B cell (primary cell): ENCODE data around the gene MBTPS2. TPM values are rescaled to one million over a fixed set of nuclear protein-coding genes. Genes with fewer than 3 reads are reported as not detected.
A peak's percentile ranks its signal among the peaks of the same experiment; 100 is the strongest.

Source experiments
- ATAC-seq: fragments of 200-7000 bp; cut with Tn5 transposase; one replicate; pipeline ENCODE4 v1.10.0; 2021; ENCODE audit warnings: low read depth, mild to moderate bottlenecking, moderate number of reproducible peaks, moderate library complexity
- CTCF ChIA-PET: fragments of 350-600 bp; sonication (Branson Sonifier 250); formaldehyde crosslinking; loops from one replicate; lab custom pipeline; 2021; ENCODE audit warnings: antibody characterized with exemption, inconsistent platforms; lab: Charles Lee
- POLR2A ChIA-PET: fragments of 350-600 bp; sonication (Branson Sonifier 250); formaldehyde crosslinking; loops from one replicate; lab custom pipeline; 2021; ENCODE audit warnings: antibody characterized with exemption; lab: Charles Lee
- DNase-seq: peaks from one replicate; pipeline ENCODE4 v3.0.0; 2013
- H2AFZ ChIP-seq: 2 replicates; pipeline ENCODE4 v1.6.1; 2012; ENCODE audit warnings: mild to moderate bottlenecking, low read depth, low read length; ENCODE audit not compliant: insufficient read depth, poor library complexity, severe bottlenecking
- H3K27ac ChIP-seq, 2 donors: 1 replicate in 1 of 2; 2 replicates in 1 of 2; pipeline ENCODE4 v1.5.1; 2012 to 2013; ENCODE audit warnings: low read length in 2 of 2, mild to moderate bottlenecking in 2 of 2, moderate library complexity in 1 of 2
- H3K27me3 ChIP-seq, 4 experiments: fragments of 200-600 bp in 1 of 4; sonication (generic) in 1 of 4; replicated peaks in 1 of 4; 1 replicate in 2 of 4; 2 replicates in 2 of 4; pipeline versions ENCODE4 v1.6.1 to v1.7.0; 2013 to 2016; ENCODE audit warnings: low read length in 3 of 4, mild to moderate bottlenecking in 2 of 4, mixed read lengths in 1 of 4, moderate library complexity in 1 of 4; ENCODE audit not compliant: insufficient read depth in 4 of 4, control insufficient read depth in 3 of 4; ENCODE audit errors: control extremely low read depth in 1 of 4
- H3K36me3 ChIP-seq, 2 experiments: replicated peaks in 1 of 2; 1 replicate in 1 of 2; 2 replicates in 1 of 2; pipeline versions ENCODE4 v1.6.1 to v1.7.1; 2013; ENCODE audit warnings: low read length in 1 of 2; ENCODE audit not compliant: insufficient read depth in 2 of 2, control insufficient read depth in 1 of 2; ENCODE audit errors: control extremely low read depth in 1 of 2, extremely low read depth in 1 of 2
- H3K4me1 ChIP-seq, 2 donors: fragments of 200-600 bp in 1 of 2; sonication (generic) in 1 of 2; 1 replicate in 1 of 2; 2 replicates in 1 of 2; pipeline versions ENCODE4 v1.5.1 to v1.6.1; 2013 to 2017; ENCODE audit warnings: low read length in 2 of 2; ENCODE audit not compliant: control insufficient read depth in 2 of 2, insufficient read depth in 2 of 2
- H3K4me2 ChIP-seq: replicated peaks from 2 replicates; pipeline ENCODE3; 2012; ENCODE audit warnings: mild to moderate bottlenecking, low read depth, low read length; ENCODE audit not compliant: poor library complexity, severe bottlenecking
- H3K4me3 ChIP-seq, 5 experiments: fragments of 200-600 bp in 1 of 5; sonication (generic) in 1 of 5; 1 replicate in 3 of 5; 2 replicates in 2 of 5; pipeline versions ENCODE4 v1.5.1 to v1.7.0; 2011 to 2016; ENCODE audit warnings: low read length in 4 of 5, mild to moderate bottlenecking in 4 of 5, low read depth in 2 of 5, control low read depth in 1 of 5, moderate library complexity in 1 of 5; ENCODE audit not compliant: insufficient read depth in 1 of 5; ENCODE audit errors: control extremely low read depth in 1 of 5, extremely low read depth in 1 of 5
- H3K79me2 ChIP-seq: fragments of 200-600 bp; sonication (generic); one replicate; pipeline ENCODE4 v1.6.0; 2016; ENCODE audit warnings: low read length; ENCODE audit not compliant: control insufficient read depth, insufficient read depth
- H3K9ac ChIP-seq: fragments of 200-600 bp; sonication (generic); 2 replicates; pipeline ENCODE4 v1.6.1; 2017; ENCODE audit warnings: mild to moderate bottlenecking, low read length, moderate library complexity
- H3K9me3 ChIP-seq, 3 donors: one replicate each; pipeline versions ENCODE4 v1.6.1 to v1.7.1; 2013; ENCODE audit warnings: low read length in 2 of 3; ENCODE audit not compliant: control insufficient read depth in 2 of 3, insufficient read depth in 1 of 3; ENCODE audit errors: control extremely low read depth in 1 of 3
- H4K20me1 ChIP-seq: 2 replicates; pipeline ENCODE4 v1.6.0; 2012; ENCODE audit warnings: mild to moderate bottlenecking, low read length; ENCODE audit not compliant: insufficient read depth, control insufficient read depth, poor library complexity, severe bottlenecking
- H3K27ac Mint-ChIP-seq: one replicate; pipeline ENCODE4 v1.8.0; 2021; ENCODE audit warnings: mixed read lengths
- H3K27me3 Mint-ChIP-seq: one replicate; pipeline ENCODE4 v1.8.0; 2021; ENCODE audit warnings: mixed read lengths
- H3K4me1 Mint-ChIP-seq: one replicate; pipeline ENCODE4 v1.8.0; 2021; ENCODE audit warnings: mixed read lengths
- H3K4me3 Mint-ChIP-seq: one replicate; pipeline ENCODE4 v1.8.0; 2021; ENCODE audit warnings: mixed read lengths
- H3K9me3 Mint-ChIP-seq: one replicate; pipeline ENCODE4 v1.8.0; 2022; ENCODE audit warnings: mixed read lengths; ENCODE audit not compliant: insufficient read depth
- EZH2 ChIP-seq: IDR thresholded peaks from 2 replicates; pipeline ENCODE4 v1.6.1; 2012; ENCODE audit warnings: borderline replicate concordance, low read depth, mild to moderate bottlenecking, moderate library complexity, low read length; ENCODE audit not compliant: insufficient read depth, poor library complexity, severe bottlenecking
- WGBS: methylation state at CpG from one replicate; pipeline ENCODE4 v1.1.5; 2013; ENCODE audit warnings: missing lambda C conversion rate; ENCODE audit not compliant: insufficient coverage; 5-methylcytosine and 5-hydroxymethylcytosine counted together
- intact Hi-C: fragments of 100-400 bp; cut with micrococcal nuclease; formaldehyde crosslinking; loops from one replicate; pipeline ENCODE4 v1.10.0; 2022
- polyA plus RNA-seq: library from polyadenylated mRNA; depleted of rRNA; stranded (reverse); fragments of >200 nt; gene quantifications from 2 replicates; pipeline ENCODE4 v1.2.3, GENCODE V29; 2012
- total RNA-seq, 2 donors: library from RNA; stranded (reverse); fragments of 120-200 nt in 1 of 2; gene quantifications; 1 replicate in 1 of 2; 2 replicates in 1 of 2; pipeline versions ENCODE4 v1.2.3 to v1.2.4, GENCODE V29; 2013 to 2022
- TF ChIP-seq, protein P1 (sequence below): fragments of 200-600 bp; IDR thresholded peaks from one replicate; pipeline ENCODE4 v1.8.0; 2022; ENCODE audit warnings: antibody characterized with exemption, mild to moderate bottlenecking

The MBTPS2 gene
- total and polyA plus RNA-seq, 2 donors (not counting 1 experiment from before 2014, with no cell fraction given): 1.8 to 8.2 TPM

DNA sequence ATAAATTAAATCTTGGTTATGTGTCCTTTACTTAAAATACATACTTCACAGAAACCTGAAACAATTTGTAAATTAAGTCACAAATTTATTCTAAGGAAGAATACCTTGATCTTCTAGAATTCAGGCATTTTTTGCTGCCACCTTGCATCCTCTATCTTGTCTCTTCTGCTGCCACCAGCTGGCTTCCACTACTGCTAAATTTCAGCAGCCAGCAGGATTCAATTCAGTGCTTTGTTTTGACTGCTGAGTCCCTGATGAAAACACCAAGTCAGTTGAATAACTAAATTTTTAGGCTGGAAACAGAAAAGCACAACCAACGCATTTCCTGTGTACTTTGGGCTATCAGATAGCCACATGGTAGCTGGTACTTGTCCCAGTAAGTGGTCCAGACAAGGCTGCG lies 2.4 kb upstream of the MBTPS2 start:
- H3K4me2 ChIP-seq: no peak overlapping the region
- no peak overlapping the region for H2AFZ ChIP-seq
- no peak overlapping the region for H3K9ac ChIP-seq
- peaks cover 4 to 5% of the 10 kb centered on the region in 2 donors for H3K4me1 ChIP-seq
- no peak overlapping the region for H3K27ac ChIP-seq
- ATAC-seq (no peak), DNase-seq (no peak)
- H4K20me1 ChIP-seq: no peaks in the 10 kb centered on the region
- TF ChIP-seq, protein P1, sequence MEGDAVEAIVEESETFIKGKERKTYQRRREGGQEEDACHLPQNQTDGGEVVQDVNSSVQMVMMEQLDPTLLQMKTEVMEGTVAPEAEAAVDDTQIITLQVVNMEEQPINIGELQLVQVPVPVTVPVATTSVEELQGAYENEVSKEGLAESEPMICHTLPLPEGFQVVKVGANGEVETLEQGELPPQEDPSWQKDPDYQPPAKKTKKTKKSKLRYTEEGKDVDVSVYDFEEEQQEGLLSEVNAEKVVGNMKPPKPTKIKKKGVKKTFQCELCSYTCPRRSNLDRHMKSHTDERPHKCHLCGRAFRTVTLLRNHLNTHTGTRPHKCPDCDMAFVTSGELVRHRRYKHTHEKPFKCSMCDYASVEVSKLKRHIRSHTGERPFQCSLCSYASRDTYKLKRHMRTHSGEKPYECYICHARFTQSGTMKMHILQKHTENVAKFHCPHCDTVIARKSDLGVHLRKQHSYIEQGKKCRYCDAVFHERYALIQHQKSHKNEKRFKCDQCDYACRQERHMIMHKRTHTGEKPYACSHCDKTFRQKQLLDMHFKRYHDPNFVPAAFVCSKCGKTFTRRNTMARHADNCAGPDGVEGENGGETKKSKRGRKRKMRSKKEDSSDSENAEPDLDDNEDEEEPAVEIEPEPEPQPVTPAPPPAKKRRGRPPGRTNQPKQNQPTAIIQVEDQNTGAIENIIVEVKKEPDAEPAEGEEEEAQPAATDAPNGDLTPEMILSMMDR: no peak
- no peak for TF ChIP-seq EZH2
- Mint-ChIP-seq H3K4me1 (peaks cover 13% of the 10 kb centered on the region), H3K4me3 (no peak overlapping the region), H3K27ac (no peak overlapping the region), H3K27me3 (no peaks in the 10 kb centered on the region), H3K9me3 (no peaks in the 10 kb centered on the region)
- H3K36me3 ChIP-seq: no peaks in the 10 kb centered on the region
- POLR2A ChIA-PET: no interaction called here
- no peak overlapping the region for H3K4me3 ChIP-seq
- intact Hi-C loops: no loop called here
- WGBS: no CpG with 5 or more reads among the region's 2 CpGs
- H3K9me3 ChIP-seq: no peaks in the 10 kb centered on the region
- CTCF ChIA-PET: no interaction called here
- H3K79me2 ChIP-seq: no peaks in the 10 kb centered on the region
- H3K27me3 ChIP-seq: peaks cover 0 to 3% (median 0%) of the 10 kb centered on the region in 4 experiments

GRCh38 chrX:21838937-21839333 lies 482 bp upstream of the MBTPS2 start:
- no peaks in the 10 kb centered on the region for H3K9me3 ChIP-seq
- Mint-ChIP-seq H3K4me3 (peak overlapping the region; percentile 95), H3K9me3 (no peaks in the 10 kb centered on the region), H3K27ac (peak overlapping the region; percentile 91), H3K27me3 (no peaks in the 10 kb centered on the region), H3K4me1 (peaks cover 13% of the 10 kb centered on the region)
- peak overlapping the region; percentile 39 to 71 (median 69) for H3K4me3 ChIP-seq
- H3K27ac ChIP-seq: peak overlapping the region; percentile 60 to 70
- no peaks in the 10 kb centered on the region for H3K36me3 ChIP-seq
- H3K79me2 ChIP-seq: no peaks in the 10 kb centered on the region
- CTCF ChIA-PET: interaction anchor here (0.9 to 1.5 kb wide), 3 partner anchors 136 to 1479 kb away, joined by 3 to 14 read pairs (median 3); no protein-coding TSS in a partner anchor
- H3K4me2 ChIP-seq: peak overlapping the region; percentile 68
- H3K27me3 ChIP-seq: no peaks in the 10 kb centered on the region
- ATAC-seq (peak; percentile 13), DNase-seq (no peak)
- no peaks in the 10 kb centered on the region for H4K20me1 ChIP-seq
- intact Hi-C loops: loop anchor here (2.0 kb wide), 1 partner anchor 100 kb away; no protein-coding TSS in a partner anchor
- peaks cover 4 to 5% of the 10 kb centered on the region in 2 donors for H3K4me1 ChIP-seq
- H3K9ac ChIP-seq: peak overlapping the region; percentile 69
- WGBS: no CpG with 5 or more reads among the region's 4 CpGs
- H2AFZ ChIP-seq: peak overlapping the region; percentile 82
- TF ChIP-seq, protein P1: no peak
- TF ChIP-seq EZH2: no peak
- POLR2A ChIA-PET: no interaction called here
